Endothelial cell (in vitro differentiated cells): ENCODE data around the gene HSD11B2. TPM values are rescaled to one million over a fixed set of nuclear protein-coding genes. Genes with fewer than 3 reads are reported as not detected.

Source experiments
- DNase-seq: peaks from one replicate; pipeline ENCODE4 v3.0.0; 2021; ENCODE audit warnings: low spot score
- H3K27ac Mint-ChIP-seq: one replicate; pipeline ENCODE4 v1.8.0; 2021; ENCODE audit warnings: mixed read lengths, inconsistent platforms; ENCODE audit not compliant: unreplicated experiment
- H3K27me3 Mint-ChIP-seq: one replicate; pipeline ENCODE4 v1.8.0; 2021; ENCODE audit warnings: mild to moderate bottlenecking, moderate library complexity, mixed read lengths, inconsistent platforms; ENCODE audit not compliant: unreplicated experiment
- H3K36me3 Mint-ChIP-seq: one replicate; pipeline ENCODE4 v1.8.0; 2021; ENCODE audit warnings: mild to moderate bottlenecking, low read depth, mixed read lengths, inconsistent platforms; ENCODE audit not compliant: unreplicated experiment
- H3K4me1 Mint-ChIP-seq: one replicate; pipeline ENCODE4 v1.8.0; 2021; ENCODE audit warnings: mild to moderate bottlenecking, mixed read lengths, inconsistent platforms; ENCODE audit not compliant: unreplicated experiment
- H3K4me3 Mint-ChIP-seq: one replicate; pipeline ENCODE4 v1.8.0; 2021; ENCODE audit warnings: mild to moderate bottlenecking, mixed read lengths, inconsistent platforms; ENCODE audit not compliant: unreplicated experiment
- H3K9me3 Mint-ChIP-seq: one replicate; pipeline ENCODE4 v1.8.0; 2021; ENCODE audit warnings: mixed read lengths, inconsistent platforms; ENCODE audit not compliant: unreplicated experiment
- total RNA-seq: library from RNA; stranded (reverse); fragmentation: NEBNext Ultra II Directional; extraction: Animal tissue kit (Norgen Biotek cat#: 25700); gene quantifications from one replicate; pipeline ENCODE4 v1.2.1, GENCODE V29; 2021; ENCODE audit not compliant: unreplicated experiment
- TF ChIP-seq, protein P1 (sequence below): fragments of 200-600 bp; sonication (generic); IDR thresholded peaks from one replicate; pipeline ENCODE4 v1.5.0; 2021; ENCODE audit warnings: antibody characterized with exemption; ENCODE audit not compliant: unreplicated experiment

HSD11B2 gene
- total RNA-seq, 1 donor from 2014 or later, result 3.3 TPM

DNA sequence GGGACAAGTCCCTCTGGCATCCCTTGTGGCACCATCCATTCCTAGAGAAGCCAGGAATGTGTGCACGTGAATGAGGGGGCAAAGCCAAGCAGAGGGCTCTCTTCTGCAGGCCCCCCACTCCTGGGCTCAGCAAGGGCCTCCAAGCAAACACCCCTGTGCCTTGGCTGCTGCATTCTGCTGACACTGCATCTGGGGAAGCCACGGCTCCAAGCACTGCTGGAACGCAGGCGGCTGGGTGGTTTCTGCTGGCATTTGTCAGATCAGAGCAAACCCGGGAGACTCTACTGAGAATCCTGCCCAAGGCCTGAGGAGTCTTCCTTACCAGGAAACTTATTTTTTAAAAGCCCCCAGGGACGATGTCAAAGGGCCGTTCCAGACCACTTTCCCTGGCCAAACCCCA lies 26.7 kb downstream of the HSD11B2 start:
- TF ChIP-seq, protein P1, sequence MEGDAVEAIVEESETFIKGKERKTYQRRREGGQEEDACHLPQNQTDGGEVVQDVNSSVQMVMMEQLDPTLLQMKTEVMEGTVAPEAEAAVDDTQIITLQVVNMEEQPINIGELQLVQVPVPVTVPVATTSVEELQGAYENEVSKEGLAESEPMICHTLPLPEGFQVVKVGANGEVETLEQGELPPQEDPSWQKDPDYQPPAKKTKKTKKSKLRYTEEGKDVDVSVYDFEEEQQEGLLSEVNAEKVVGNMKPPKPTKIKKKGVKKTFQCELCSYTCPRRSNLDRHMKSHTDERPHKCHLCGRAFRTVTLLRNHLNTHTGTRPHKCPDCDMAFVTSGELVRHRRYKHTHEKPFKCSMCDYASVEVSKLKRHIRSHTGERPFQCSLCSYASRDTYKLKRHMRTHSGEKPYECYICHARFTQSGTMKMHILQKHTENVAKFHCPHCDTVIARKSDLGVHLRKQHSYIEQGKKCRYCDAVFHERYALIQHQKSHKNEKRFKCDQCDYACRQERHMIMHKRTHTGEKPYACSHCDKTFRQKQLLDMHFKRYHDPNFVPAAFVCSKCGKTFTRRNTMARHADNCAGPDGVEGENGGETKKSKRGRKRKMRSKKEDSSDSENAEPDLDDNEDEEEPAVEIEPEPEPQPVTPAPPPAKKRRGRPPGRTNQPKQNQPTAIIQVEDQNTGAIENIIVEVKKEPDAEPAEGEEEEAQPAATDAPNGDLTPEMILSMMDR, result no peak
- no peak overlapping the region for H3K27ac Mint-ChIP-seq
- no peak overlapping the region for H3K4me3 Mint-ChIP-seq
- H3K27me3 Mint-ChIP-seq, result peaks cover 12% of the 10 kb centered on the region
- H3K4me1 Mint-ChIP-seq, result peaks cover 28% of the 10 kb centered on the region
- H3K36me3 Mint-ChIP-seq, result peaks cover 9% of the 10 kb centered on the region
- no peaks in the 10 kb centered on the region for H3K9me3 Mint-ChIP-seq
- no peak for DNase-seq

DNA sequence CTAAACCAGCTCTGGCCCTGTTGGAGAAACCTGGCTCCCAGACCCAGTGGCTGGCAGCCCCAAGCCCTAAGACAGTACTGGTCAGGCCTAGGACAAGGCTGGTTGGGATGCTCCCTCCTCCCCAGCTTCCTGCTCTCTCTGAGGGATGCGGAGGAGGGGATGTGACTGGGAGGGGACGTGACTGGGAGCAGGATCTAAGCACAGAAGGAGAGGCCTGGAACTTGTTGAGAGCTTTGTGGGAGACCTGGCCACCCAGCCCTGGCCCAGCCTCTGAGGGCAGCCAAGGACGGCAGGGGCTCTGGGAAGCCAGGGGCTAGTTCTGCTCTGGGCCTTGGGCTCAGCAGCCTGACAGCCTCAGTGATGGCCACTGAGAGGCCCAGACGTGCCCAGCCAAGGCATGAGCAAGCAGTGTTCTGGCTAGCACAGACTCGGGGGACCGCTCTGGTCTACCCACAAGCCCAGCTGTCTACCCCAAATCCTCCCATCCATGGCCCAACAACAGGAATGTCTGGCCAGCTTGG lies 27.3 kb downstream of the HSD11B2 start:
- Mint-ChIP-seq H3K27me3 (peaks cover 12% of the 10 kb centered on the region), H3K9me3 (no peaks in the 10 kb centered on the region), H3K4me3 (no peak overlapping the region), H3K4me1 (peaks cover 28% of the 10 kb centered on the region), H3K27ac (no peak overlapping the region), H3K36me3 (peaks cover 9% of the 10 kb centered on the region)
- TF ChIP-seq, protein P1, result no peak
- no peak for DNase-seq

DNA sequence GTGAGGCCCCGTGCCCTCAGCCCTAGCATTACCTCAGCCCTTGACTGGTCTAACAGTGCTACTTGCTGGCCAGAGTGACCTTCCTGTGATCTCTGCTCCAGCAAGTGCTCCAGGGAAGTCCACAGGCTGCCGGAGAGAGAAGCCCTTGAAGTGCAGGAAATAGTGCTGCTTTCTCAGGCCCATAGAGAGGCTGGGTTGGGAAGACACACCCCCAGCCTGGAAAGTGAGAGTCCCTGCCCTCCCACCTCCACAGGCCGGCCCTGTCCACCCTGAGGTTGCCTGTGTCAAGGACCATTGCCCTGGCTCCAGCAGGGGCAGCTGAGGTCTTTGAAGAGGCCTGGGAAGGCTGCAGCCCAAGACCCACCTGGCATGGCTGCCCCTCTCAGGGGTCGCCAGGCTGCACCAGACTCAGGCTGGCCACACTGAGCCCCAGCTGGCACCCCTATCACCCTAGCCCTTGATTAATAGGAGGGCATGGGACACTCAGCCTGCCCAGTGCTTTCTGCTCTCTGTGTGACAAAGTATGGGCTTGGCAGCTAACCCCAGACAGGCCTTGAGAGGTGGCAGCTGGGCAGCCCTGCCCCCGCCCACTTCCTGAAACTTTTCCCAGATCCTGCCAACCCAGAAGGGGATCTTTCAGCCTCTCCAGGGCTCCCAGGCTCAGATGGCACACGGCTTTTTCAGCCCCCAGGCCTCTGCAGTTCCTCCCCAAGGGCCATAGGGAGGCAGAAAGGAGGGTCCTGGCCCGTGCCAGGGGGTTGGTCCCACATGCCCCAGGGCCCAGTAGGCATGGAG lies 28.3 kb downstream of the HSD11B2 start:
- H3K27me3 Mint-ChIP-seq, result peaks cover 9% of the 10 kb centered on the region
- H3K4me3 Mint-ChIP-seq, result no peak overlapping the region
- peaks cover 23% of the 10 kb centered on the region for H3K4me1 Mint-ChIP-seq
- H3K36me3 Mint-ChIP-seq, result peaks cover 9% of the 10 kb centered on the region
- H3K9me3 Mint-ChIP-seq, result no peaks in the 10 kb centered on the region
- peak; percentile 41 for DNase-seq
- TF ChIP-seq, protein P1, result no peak
- H3K27ac Mint-ChIP-seq, result peak overlapping the region; percentile 7

DNA sequence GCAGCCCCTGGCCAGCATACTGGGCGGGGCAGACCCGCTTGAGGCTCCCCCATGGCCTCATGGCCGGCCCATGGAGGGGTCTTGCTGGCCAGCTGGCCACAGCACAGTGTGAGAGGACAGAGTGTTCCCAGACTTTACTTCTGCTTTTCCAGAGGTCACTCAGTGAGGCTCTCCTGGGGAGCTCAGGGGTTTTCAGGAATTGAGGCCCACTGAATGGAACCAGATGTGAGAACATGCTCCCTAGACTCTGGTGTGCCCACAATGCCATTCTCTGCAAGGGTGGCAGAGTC lies 28.9 kb downstream of the HSD11B2 start:
- DNase-seq, result no peak
- H3K36me3 Mint-ChIP-seq, result peaks cover 9% of the 10 kb centered on the region
- TF ChIP-seq, protein P1, result no peak
- H3K4me3 Mint-ChIP-seq, result no peak overlapping the region
- no peaks in the 10 kb centered on the region for H3K9me3 Mint-ChIP-seq
- H3K27me3 Mint-ChIP-seq, result peaks cover 8% of the 10 kb centered on the region
- no peak overlapping the region for H3K27ac Mint-ChIP-seq
- H3K4me1 Mint-ChIP-seq, result peaks cover 19% of the 10 kb centered on the region

DNA sequence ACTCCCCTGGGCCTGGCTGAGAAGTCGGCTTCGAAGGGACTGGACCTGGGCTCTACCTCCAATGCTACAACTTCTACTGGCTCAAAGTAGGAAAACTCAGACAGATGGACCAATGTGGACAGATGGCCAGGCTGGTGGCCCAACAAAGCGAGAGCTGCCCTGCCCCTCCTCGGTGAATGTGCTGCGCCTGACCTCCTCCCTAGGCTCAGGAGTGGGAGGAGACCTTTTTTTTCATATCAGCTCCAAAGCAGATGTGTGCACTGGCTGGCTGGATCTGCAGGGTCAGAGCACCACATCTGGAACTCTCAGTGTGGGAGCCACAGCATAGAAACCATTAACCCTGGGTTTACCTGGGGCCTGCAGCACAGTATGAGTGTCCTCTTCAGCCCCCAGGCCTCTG lies 29.2 kb downstream of the HSD11B2 start:
- no peak for DNase-seq
- no peaks in the 10 kb centered on the region for H3K9me3 Mint-ChIP-seq
- peaks cover 8% of the 10 kb centered on the region for H3K27me3 Mint-ChIP-seq
- H3K27ac Mint-ChIP-seq, result no peak overlapping the region
- TF ChIP-seq, protein P1, result no peak
- H3K36me3 Mint-ChIP-seq, result peaks cover 9% of the 10 kb centered on the region
- peaks cover 15% of the 10 kb centered on the region for H3K4me1 Mint-ChIP-seq
- H3K4me3 Mint-ChIP-seq, result no peak overlapping the region
